Gastrocnemius medialis (tissue), 4 donors: ENCODE data around the gene AGAP1.

ENCODE experiments used
- CTCF ChIP-seq, 5 experiments: fragments of 450-650 bp in 3 of 5; fragments of 200-600 bp in 2 of 5; sonication (generic) in 2 of 5; IDR thresholded peaks in 4 of 5; conservative IDR thresholded peaks in 1 of 5; 1 replicate in 4 of 5; 2 replicates in 1 of 5; pipeline ENCODE4 v1.5.1; 2016 to 2019; ENCODE audit warnings: antibody characterized with exemption in 5 of 5, mild to moderate bottlenecking in 3 of 5, moderate library complexity in 3 of 5
- POLR2A ChIP-seq, 2 donors: fragments of 450-650 bp; IDR thresholded peaks; one replicate each; pipeline ENCODE4 v1.6.1; 2017; ENCODE audit warnings: antibody characterized with exemption in 2 of 2, mild to moderate bottlenecking in 2 of 2, moderate library complexity in 2 of 2

DNA sequence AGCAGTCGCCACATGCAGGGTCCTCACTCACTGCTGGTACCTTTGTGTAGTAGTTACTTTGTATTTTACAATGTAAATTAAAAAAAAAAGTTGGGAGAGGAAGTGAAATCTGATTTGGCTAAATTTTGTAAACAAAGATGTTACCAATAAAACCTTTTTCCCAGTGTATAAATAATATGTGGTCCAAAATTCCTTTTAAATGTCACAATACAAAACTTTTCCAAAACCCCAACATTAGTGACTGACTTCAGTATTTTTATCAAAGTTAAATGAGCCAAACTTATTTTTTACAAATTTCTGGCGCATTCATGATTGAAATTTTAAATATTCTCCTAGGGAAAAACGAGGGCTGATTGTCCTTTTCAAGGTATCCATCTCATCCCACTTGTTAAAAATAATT lies 239.9 kb downstream of the AGAP1 start:
- TF ChIP-seq POLR2A (IDR thresholded peaks at IDR 0.05) (no peak), CTCF (IDR thresholded peaks at IDR 0.05 in 4 of 5, conservative IDR thresholded peaks at IDR 0.05 in 1 of 5) (no peak)
